H7 (cell line): Measurements from ENCODE around the gene SLC24A3. TPM values are rescaled to one million over a fixed set of nuclear protein-coding genes. Genes with fewer than 3 reads are reported as not detected.
A peak's percentile ranks its signal among the peaks of the same experiment; 100 is the strongest.

Source experiments
- DNase-seq: peaks from one replicate; pipeline ENCODE4 v3.0.0; 2012
- H3K27me3 ChIP-seq: 2 replicates; pipeline ENCODE4 v1.6.0; 2011; ENCODE audit warnings: mild to moderate bottlenecking, low read length; ENCODE audit not compliant: control insufficient read depth, insufficient read depth
- H3K36me3 ChIP-seq: replicated peaks from 2 replicates; pipeline ENCODE4 v1.5.1; 2011; ENCODE audit warnings: low read length; ENCODE audit not compliant: control insufficient read depth, insufficient read depth
- H3K4me3 ChIP-seq: 2 replicates; pipeline ENCODE4 v1.5.1; 2011; ENCODE audit warnings: low read depth, mild to moderate bottlenecking, control low read depth, low read length, moderate library complexity; ENCODE audit not compliant: insufficient read depth
- total RNA-seq: library from RNA; depleted of rRNA; stranded (reverse); fragments of >200 nt; shearing (Covaris generic); gene quantifications from 2 replicates; pipeline ENCODE4 v1.2.3, GENCODE V29; 2014

SLC24A3 gene
- total RNA-seq, 1 experiment from 2014 or later = 0.48 TPM

DNA sequence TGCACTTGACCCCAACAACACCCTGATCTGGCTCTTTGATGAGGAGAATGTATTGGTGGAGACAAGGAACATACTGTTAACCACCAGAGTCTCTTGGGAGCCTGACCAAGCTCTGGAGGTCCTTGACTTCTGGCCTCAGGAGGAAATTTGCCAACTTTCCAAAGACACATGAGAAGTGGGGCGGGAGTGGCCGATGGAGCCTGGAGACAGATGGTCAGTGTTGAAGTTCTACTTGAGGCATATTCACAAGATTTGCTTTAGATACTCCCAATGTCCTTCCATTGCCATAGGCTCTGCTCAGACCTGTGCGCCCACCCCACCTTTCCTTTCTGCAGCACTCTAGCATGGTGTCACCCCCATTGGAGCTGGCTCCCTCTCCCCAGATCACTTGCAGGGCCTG lies 241.0 kb downstream of the SLC24A3 start:
- Histone ChIP-seq H3K36me3 (no peaks in the 10 kb centered on the region), H3K27me3 (no peaks in the 10 kb centered on the region), H3K4me3 (no peak overlapping the region)
- DNase-seq = no peak

DNA sequence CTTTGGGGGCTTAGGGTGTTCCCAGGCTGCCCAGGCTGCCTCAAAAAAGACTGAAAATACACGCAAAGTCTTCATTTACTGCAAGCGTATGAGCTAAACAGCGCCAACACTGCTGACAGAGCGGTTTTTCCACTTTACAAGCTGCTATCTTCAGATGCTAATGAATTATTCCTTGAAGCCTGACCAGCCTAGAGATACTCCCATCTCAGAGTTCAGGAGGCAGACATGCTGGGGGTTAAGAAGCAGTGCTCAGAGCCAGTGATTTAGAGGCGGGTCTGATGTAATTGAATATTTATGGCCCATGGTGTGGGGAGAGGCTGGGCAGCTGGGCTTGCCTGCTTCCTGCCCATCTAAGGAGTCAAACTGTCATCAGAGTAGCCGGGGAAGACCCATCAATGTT lies 241.4 kb downstream of the SLC24A3 start:
- no peaks in the 10 kb centered on the region for H3K36me3 ChIP-seq
- H3K4me3 ChIP-seq = no peak overlapping the region
- no peak for DNase-seq
- H3K27me3 ChIP-seq = no peaks in the 10 kb centered on the region

GRCh38 chr20:19456595-19457395 lies 244.4 kb downstream of the SLC24A3 start:
- no peak overlapping the region for H3K4me3 ChIP-seq
- no peak for DNase-seq
- no peaks in the 10 kb centered on the region for H3K27me3 ChIP-seq
- no peaks in the 10 kb centered on the region for H3K36me3 ChIP-seq

DNA sequence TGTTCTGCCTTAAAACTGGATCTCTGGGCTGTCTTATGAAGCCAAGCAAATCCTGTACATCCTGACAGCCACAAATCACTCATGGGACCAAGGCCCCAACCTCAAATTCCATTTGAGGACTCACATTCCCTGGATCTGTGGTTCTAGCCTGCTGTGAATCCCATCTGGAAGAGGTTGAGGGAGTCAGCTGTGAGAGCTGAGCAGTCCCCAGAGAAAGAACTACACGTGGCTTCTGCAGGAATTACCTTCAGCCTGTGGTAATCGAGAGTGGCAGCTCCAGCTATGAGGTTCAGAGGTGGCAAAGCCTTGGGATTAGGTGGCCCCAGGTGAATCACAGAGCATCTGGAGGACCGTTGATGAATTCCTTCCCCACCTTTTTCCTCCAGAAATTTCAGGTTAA lies 245.2 kb downstream of the SLC24A3 start:
- Histone ChIP-seq H3K36me3 (no peaks in the 10 kb centered on the region), H3K4me3 (no peak overlapping the region), H3K27me3 (no peaks in the 10 kb centered on the region)
- no peak for DNase-seq

DNA sequence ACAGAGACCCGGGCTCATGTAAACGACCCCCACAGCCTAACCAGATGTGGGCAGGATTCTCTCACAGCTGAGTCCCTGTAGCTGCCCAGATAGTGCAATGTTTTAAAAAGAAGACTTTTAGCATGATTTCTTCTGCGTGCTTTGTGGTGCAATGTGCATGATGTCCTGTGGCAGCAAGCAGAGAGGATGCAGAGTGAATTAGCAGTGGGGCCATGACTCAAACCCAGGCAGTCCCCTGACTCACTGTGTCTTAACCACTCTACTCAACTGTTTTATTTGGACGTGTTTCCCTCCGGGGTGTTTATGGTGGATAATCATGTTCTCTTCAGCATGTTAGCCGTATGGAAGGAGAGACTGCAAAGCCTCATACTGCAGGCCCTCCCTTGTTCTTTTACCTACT lies 247.9 kb downstream of the SLC24A3 start:
- H3K27me3 ChIP-seq = no peaks in the 10 kb centered on the region
- no peaks in the 10 kb centered on the region for H3K36me3 ChIP-seq
- no peak overlapping the region for H3K4me3 ChIP-seq
- no peak for DNase-seq

DNA sequence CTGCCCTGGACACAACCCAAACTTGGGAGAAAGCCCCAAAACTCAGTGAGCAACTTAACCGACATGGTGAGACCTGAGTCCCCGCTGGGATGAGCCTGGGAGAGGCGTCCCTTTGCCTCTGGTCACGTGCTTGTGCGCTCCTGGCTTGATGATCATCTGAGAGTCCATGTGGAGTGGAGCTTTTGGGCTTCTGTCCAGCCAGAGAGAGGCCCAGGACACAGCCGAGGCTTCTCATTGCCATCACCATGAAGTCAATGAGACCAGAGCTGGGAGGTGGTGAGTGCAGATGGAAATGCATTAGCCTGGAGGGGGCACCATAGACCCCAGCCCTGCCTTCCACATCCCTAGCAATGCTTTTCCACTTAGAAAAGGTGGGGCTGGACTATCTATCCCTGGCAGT lies 250.0 kb downstream of the SLC24A3 start:
- peak; percentile 24 for DNase-seq
- Histone ChIP-seq H3K36me3 (no peaks in the 10 kb centered on the region), H3K27me3 (no peaks in the 10 kb centered on the region), H3K4me3 (no peak overlapping the region)

DNA sequence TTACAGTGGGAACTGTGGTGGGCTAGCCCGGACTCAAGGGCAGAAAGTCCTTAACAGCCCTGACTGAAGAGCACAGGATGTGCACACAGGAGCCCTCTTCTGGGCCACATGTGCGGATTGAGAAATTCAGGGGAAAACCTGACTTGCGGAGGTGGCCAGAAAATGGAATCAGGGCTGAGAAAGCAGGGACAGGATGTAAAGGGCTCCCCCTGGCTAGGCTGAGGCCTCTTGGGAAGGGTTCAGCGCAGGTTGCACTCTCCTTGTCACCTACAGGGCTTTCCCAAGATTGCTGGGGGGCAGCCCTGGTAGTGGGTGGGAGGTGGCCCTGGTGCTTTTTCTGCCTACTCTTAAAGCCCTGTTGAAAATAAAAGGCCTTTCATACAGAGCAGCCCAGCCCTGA lies 251.2 kb downstream of the SLC24A3 start:
- peak; percentile 34 for DNase-seq
- Histone ChIP-seq H3K36me3 (no peaks in the 10 kb centered on the region), H3K4me3 (no peak overlapping the region), H3K27me3 (no peaks in the 10 kb centered on the region)

DNA sequence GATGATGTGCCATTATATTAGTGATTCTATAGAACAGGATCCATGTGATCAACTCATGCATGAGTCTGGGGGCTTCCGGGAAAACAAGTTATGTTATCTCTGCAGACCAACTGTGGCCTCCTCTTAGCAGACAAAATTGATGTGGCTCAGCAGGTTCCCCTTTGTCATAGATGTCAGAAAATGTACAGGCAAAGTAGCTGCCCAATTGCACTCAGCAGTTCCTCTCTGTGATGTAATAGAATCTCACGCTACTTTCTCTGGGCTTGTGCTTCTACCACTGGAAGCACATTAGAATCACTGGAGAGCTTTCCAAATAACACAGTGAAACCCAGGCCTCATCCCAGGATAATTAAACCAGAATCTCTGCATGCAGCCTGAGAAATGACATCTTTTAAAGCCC lies 253.1 kb downstream of the SLC24A3 start:
- H3K27me3 ChIP-seq = no peaks in the 10 kb centered on the region
- H3K36me3 ChIP-seq = no peaks in the 10 kb centered on the region
- H3K4me3 ChIP-seq = no peak overlapping the region
- no peak for DNase-seq

DNA sequence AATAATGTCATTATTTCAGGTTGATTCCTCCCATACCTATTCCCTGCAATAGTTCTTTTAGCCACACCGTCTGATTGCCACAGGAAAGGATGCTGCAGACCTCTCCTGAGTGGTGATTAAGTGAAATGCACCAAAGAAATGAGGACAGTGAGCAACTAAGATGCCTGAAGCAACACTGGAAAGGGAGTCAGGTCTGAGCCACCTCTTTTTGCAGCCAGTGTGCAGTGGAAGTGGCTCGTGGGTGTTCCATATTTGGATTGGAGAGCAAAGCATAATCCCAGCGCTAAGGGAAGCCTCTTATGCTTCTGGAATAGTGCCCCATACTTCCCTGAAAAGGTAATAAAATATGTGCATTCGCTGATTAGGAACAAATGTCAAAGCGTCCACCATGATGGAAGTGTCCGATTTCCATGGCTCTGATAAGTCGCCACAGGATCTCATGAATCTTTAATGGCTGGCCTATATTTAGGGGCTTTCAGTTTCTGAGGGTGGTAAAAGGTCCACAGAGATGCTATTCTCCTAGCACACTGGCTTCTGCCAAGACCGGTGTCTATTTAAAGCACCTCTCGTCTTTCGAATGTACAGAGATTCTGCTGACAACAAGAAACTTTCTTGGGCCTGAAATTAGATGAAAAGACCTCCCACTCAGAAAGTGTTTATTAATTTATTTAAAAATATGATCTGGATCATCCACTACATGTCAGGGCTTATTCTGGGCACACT lies 253.9 kb downstream of the SLC24A3 start:
- H3K36me3 ChIP-seq = no peaks in the 10 kb centered on the region
- H3K27me3 ChIP-seq = no peaks in the 10 kb centered on the region
- DNase-seq = no peak
- no peak overlapping the region for H3K4me3 ChIP-seq

GRCh38 chr20:19473216-19473921 lies 260.9 kb downstream of the SLC24A3 start:
- no peaks in the 10 kb centered on the region for H3K27me3 ChIP-seq
- H3K36me3 ChIP-seq = no peaks in the 10 kb centered on the region
- no peak overlapping the region for H3K4me3 ChIP-seq
- DNase-seq = no peak

GRCh38 chr20:19473922-19474286 lies 261.5 kb downstream of the SLC24A3 start:
- Histone ChIP-seq H3K36me3 (no peaks in the 10 kb centered on the region), H3K4me3 (no peak overlapping the region), H3K27me3 (no peaks in the 10 kb centered on the region)
- no peak for DNase-seq

DNA sequence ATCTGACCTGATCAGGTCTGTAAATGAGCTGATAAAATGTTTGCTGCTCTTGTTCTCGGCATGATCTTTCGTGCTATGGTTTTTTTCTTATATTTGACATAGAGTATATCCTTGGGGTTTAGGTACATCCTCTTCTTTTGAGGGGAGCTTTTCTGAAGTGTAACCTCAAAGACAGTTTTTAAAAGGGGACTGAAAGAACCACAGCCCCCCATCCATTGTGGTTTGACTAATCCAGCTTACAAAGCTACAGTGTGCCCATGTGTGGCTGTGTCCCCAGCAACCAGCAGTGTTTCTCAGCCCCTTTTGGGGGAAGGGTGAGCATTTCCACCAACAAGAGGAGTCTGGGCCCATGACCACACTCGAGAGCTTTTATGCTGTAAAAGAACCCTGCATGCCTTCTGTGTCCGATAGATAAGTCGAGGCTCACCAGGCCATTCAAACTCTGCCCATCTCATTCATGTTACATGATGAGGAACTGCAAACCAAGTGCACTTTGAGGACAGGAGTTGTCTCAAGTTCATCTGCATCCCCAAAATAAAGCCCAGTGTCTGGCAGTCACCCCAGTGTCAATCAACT lies 266.0 kb downstream of the SLC24A3 start:
- no peaks in the 10 kb centered on the region for H3K27me3 ChIP-seq
- H3K4me3 ChIP-seq = no peak overlapping the region
- no peaks in the 10 kb centered on the region for H3K36me3 ChIP-seq
- DNase-seq = no peak

- DNase-seq = no peak
- Histone ChIP-seq H3K4me3 (no peak overlapping the region), H3K27me3 (no peaks in the 10 kb centered on the region), H3K36me3 (no peaks in the 10 kb centered on the region)
Observed at GRCh38 chr20:19482726-19483125, 270.3 kb downstream of the SLC24A3 start.

DNA sequence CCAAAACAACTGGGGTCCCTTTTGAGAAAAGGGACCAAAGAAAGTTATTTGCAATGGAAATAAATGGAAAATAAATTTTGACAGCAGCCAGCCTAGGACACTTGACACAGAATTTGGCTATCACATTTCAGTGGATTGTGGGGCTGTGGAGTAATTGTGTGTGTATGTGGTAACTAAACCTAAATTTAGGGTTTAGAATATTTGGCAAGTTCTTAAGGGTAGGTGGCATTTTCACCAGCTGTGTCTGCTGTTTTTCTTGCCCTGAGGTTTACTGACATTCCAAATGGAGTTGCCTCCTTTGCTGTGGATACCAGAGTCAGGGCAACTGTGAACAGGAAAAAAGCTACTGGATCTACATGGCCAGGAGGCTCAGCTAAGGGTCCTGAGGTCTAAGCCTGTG lies 270.9 kb downstream of the SLC24A3 start:
- H3K4me3 ChIP-seq = no peak overlapping the region
- no peak for DNase-seq
- H3K36me3 ChIP-seq = no peaks in the 10 kb centered on the region
- H3K27me3 ChIP-seq = no peaks in the 10 kb centered on the region

- no peak for DNase-seq
- Histone ChIP-seq H3K36me3 (no peaks in the 10 kb centered on the region), H3K27me3 (no peaks in the 10 kb centered on the region), H3K4me3 (no peak overlapping the region)
Observed at GRCh38 chr20:19486446-19486845, 274.0 kb downstream of the SLC24A3 start.
